Glutamatergic neuron (in vitro differentiated cells): ENCODE measurements around the gene E2F2. TPM values are rescaled to one million over a fixed set of nuclear protein-coding genes. Genes with fewer than 3 reads are reported as not detected.

ENCODE experiments used
- DNase-seq: peaks from one replicate; pipeline ENCODE4 v3.0.0; 2022
- H3K27ac Mint-ChIP-seq: one replicate; pipeline ENCODE4 v1.8.0; 2020; ENCODE audit warnings: mild to moderate bottlenecking, mixed read lengths, inconsistent platforms; ENCODE audit not compliant: unreplicated experiment
- H3K27me3 Mint-ChIP-seq: one replicate; pipeline ENCODE4 v1.8.0; 2020; ENCODE audit warnings: mild to moderate bottlenecking, moderate library complexity, mixed read lengths, inconsistent platforms; ENCODE audit not compliant: unreplicated experiment
- H3K36me3 Mint-ChIP-seq: one replicate; pipeline ENCODE4 v1.8.0; 2020; ENCODE audit warnings: mild to moderate bottlenecking, mixed read lengths, inconsistent platforms; ENCODE audit not compliant: unreplicated experiment
- H3K4me1 Mint-ChIP-seq: one replicate; pipeline ENCODE4 v1.8.0; 2020; ENCODE audit warnings: mild to moderate bottlenecking, low read depth, mixed read lengths, inconsistent platforms; ENCODE audit not compliant: unreplicated experiment
- H3K4me3 Mint-ChIP-seq: one replicate; pipeline ENCODE4 v1.8.0; 2020; ENCODE audit warnings: mild to moderate bottlenecking, mixed read lengths, inconsistent platforms; ENCODE audit not compliant: unreplicated experiment
- H3K9me3 Mint-ChIP-seq: one replicate; pipeline ENCODE4 v1.8.0; 2020; ENCODE audit warnings: mild to moderate bottlenecking, moderate library complexity, mixed read lengths, inconsistent platforms; ENCODE audit not compliant: unreplicated experiment
- total RNA-seq: library from RNA; stranded (reverse); fragmentation: NEBNext Ultra II Directional; extraction: Animal tissue kit (Norgen Biotek cat#: 25700); gene quantifications from one replicate; pipeline ENCODE4 v1.2.1, GENCODE V29; 2021; ENCODE audit not compliant: unreplicated experiment
- TF ChIP-seq, protein P1 (sequence below): fragments of 200-600 bp; sonication (generic); IDR thresholded peaks from one replicate; pipeline ENCODE4 v1.5.0; 2021; ENCODE audit not compliant: partially characterized antibody, unreplicated experiment

E2F2 gene
- total RNA-seq, 1 donor from 2014 or later, result 5.4 TPM

GRCh38 chr1:23460519-23460918 is 70.5 kb downstream of the E2F2 start:
- Mint-ChIP-seq H3K27ac (no peak overlapping the region), H3K4me1 (no peaks in the 10 kb centered on the region), H3K27me3 (no peaks in the 10 kb centered on the region), H3K4me3 (no peak overlapping the region), H3K9me3 (peaks cover 3% of the 10 kb centered on the region), H3K36me3 (peaks cover 4% of the 10 kb centered on the region)
- TF ChIP-seq, protein P1, sequence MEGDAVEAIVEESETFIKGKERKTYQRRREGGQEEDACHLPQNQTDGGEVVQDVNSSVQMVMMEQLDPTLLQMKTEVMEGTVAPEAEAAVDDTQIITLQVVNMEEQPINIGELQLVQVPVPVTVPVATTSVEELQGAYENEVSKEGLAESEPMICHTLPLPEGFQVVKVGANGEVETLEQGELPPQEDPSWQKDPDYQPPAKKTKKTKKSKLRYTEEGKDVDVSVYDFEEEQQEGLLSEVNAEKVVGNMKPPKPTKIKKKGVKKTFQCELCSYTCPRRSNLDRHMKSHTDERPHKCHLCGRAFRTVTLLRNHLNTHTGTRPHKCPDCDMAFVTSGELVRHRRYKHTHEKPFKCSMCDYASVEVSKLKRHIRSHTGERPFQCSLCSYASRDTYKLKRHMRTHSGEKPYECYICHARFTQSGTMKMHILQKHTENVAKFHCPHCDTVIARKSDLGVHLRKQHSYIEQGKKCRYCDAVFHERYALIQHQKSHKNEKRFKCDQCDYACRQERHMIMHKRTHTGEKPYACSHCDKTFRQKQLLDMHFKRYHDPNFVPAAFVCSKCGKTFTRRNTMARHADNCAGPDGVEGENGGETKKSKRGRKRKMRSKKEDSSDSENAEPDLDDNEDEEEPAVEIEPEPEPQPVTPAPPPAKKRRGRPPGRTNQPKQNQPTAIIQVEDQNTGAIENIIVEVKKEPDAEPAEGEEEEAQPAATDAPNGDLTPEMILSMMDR, result no peak
- DNase-seq, result no peak

DNA sequence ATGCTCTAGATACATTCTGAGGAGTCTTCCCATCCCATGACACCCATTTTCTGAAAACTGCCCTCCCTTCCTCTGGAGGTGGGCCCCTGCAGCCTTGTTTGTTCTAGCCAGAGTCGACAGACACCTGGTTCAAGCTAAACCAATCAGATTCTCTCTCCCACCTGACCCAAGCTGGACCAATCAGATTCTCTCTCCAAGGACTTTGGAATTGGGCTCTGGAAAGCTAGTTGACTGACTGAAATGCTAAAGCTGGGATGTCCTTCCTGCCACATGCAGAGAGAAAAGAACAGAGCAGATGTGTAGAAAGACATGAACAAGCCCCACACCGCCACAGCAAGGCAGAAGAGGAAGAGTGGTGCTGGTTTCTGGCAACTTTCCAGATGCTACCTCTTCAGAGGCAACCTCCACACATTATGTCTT is 71.7 kb downstream of the E2F2 start:
- Mint-ChIP-seq H3K27me3 (no peaks in the 10 kb centered on the region), H3K9me3 (peaks cover 3% of the 10 kb centered on the region), H3K4me1 (no peaks in the 10 kb centered on the region), H3K4me3 (no peak overlapping the region), H3K36me3 (peaks cover 10% of the 10 kb centered on the region), H3K27ac (no peak overlapping the region)
- TF ChIP-seq, protein P1, result no peak
- DNase-seq, result no peak

Other genes with a start within 250 kb of the E2F2 start
- gene HNRNPR, start 186.9 kb downstream of the E2F2 start, total RNA-seq, result 189 TPM
- gene ZNF436, start 161.4 kb downstream of the E2F2 start, total RNA-seq, result 13.3 TPM
- 0.83 TPM for gene TCEA3, start 106.5 kb downstream of the E2F2 start, total RNA-seq
- gene ASAP3, start 47.1 kb downstream of the E2F2 start, total RNA-seq, result 53.5 TPM
- 10.9 TPM for gene ID3, start 28.3 kb upstream of the E2F2 start, total RNA-seq
- 657 TPM for gene RPL11, start 160.6 kb upstream of the E2F2 start, total RNA-seq
- 40.6 TPM for gene ELOA, start 212.2 kb upstream of the E2F2 start, total RNA-seq
- 35.0 TPM for gene PITHD1, start 247.2 kb upstream of the E2F2 start, total RNA-seq